Astrocyte of the spinal cord (primary cell): ENCODE data around the gene ARHGAP42.

ENCODE experiments used
- DNase-seq: peaks from one replicate; pipeline ENCODE4 v3.0.0; 2011; ENCODE audit warnings: low read depth, low spot score
- H3K4me3 ChIP-seq: 2 replicates; pipeline ENCODE4 v1.5.1; 2011; ENCODE audit warnings: low read depth, mild to moderate bottlenecking, low read length, moderate library complexity
- CTCF ChIP-seq: IDR thresholded peaks from 2 replicates; pipeline ENCODE4 v1.5.1; 2012; ENCODE audit warnings: low read depth, mild to moderate bottlenecking, low read length, inconsistent platforms
- in situ Hi-C: cut with HindIII; loops from 2 replicates; pipeline ENCODE4 v1.10.0; 2017; ENCODE audit warnings: low sequenced_read_pairs

The ARHGAP42 gene

GRCh38 chr11:100727410-100727809 is 40.3 kb downstream of the ARHGAP42 start:
- no peak for TF ChIP-seq CTCF
- no peak overlapping the region for H3K4me3 ChIP-seq
- no peak for DNase-seq
- in situ Hi-C loops: no loop called here

- no peak for TF ChIP-seq CTCF
- in situ Hi-C loops: no loop called here
- no peak for DNase-seq
- H3K4me3 ChIP-seq: no peak overlapping the region
Observed at GRCh38 chr11:100730266-100730665, 43.2 kb downstream of the ARHGAP42 start.

GRCh38 chr11:100731471-100731870 is 44.4 kb downstream of the ARHGAP42 start:
- no peak overlapping the region for H3K4me3 ChIP-seq
- TF ChIP-seq CTCF: no peak
- in situ Hi-C loops: no loop called here
- DNase-seq: no peak

GRCh38 chr11:100732949-100733348 is 45.9 kb downstream of the ARHGAP42 start:
- no peak overlapping the region for H3K4me3 ChIP-seq
- TF ChIP-seq CTCF: no peak
- no peak for DNase-seq
- in situ Hi-C loops: no loop called here

GRCh38 chr11:100734743-100735527 is 47.8 kb downstream of the ARHGAP42 start:
- DNase-seq: no peak
- no peak overlapping the region for H3K4me3 ChIP-seq
- in situ Hi-C loops: no loop called here
- TF ChIP-seq CTCF: no peak

GRCh38 chr11:100735949-100736675 is 49.0 kb downstream of the ARHGAP42 start:
- in situ Hi-C loops: no loop called here
- no peak for TF ChIP-seq CTCF
- DNase-seq: no peak
- H3K4me3 ChIP-seq: no peak overlapping the region
